Mesendoderm (in vitro differentiated cells): ENCODE measurements around the gene ITGA8.

Experiments used
- DNase-seq: peaks from one replicate; pipeline ENCODE4 v3.0.0; 2013
- H2AK5ac ChIP-seq: 2 replicates; pipeline ENCODE4 v1.6.1; 2013; ENCODE audit warnings: low read length, inconsistent platforms
- H2BK120ac ChIP-seq: 2 replicates; pipeline ENCODE4 v1.6.1; 2013; ENCODE audit warnings: low read depth, mild to moderate bottlenecking, low read length, moderate library complexity, mixed read lengths
- H2BK15ac ChIP-seq: replicated peaks from 2 replicates; pipeline ENCODE4 v1.6.1; 2013; ENCODE audit warnings: low read depth, mild to moderate bottlenecking, moderate library complexity
- H2BK5ac ChIP-seq: 2 replicates; pipeline ENCODE4 v1.6.1; 2013; ENCODE audit warnings: low read length, inconsistent platforms
- H3K18ac ChIP-seq: 2 replicates; pipeline ENCODE4 v1.6.1; 2013; ENCODE audit warnings: mild to moderate bottlenecking, low read length, mixed read lengths
- H3K23ac ChIP-seq: one replicate; pipeline ENCODE4 v1.6.1; 2013; ENCODE audit warnings: low read length
- H3K27ac ChIP-seq: 2 replicates; pipeline ENCODE4 v1.5.1; 2013; ENCODE audit warnings: low read depth, mild to moderate bottlenecking, inconsistent platforms, low read length, moderate library complexity
- H3K27me3 ChIP-seq: 2 replicates; pipeline ENCODE4 v1.6.1; 2013; ENCODE audit warnings: low read length, control low read depth, mild to moderate bottlenecking, inconsistent platforms; ENCODE audit not compliant: insufficient read depth, poor library complexity
- H3K36me3 ChIP-seq: 2 replicates; pipeline ENCODE4 v1.6.1; 2013; ENCODE audit warnings: low read length, inconsistent platforms; ENCODE audit not compliant: control insufficient read depth, insufficient read depth
- H3K4ac ChIP-seq: one replicate; pipeline ENCODE4 v1.6.1; 2013; ENCODE audit warnings: low read depth, mild to moderate bottlenecking, low read length, moderate library complexity
- H3K4me1 ChIP-seq: 2 replicates; pipeline ENCODE4 v1.6.1; 2013; ENCODE audit warnings: low read depth, low read length, inconsistent platforms; ENCODE audit not compliant: control insufficient read depth
- H3K4me2 ChIP-seq: 2 replicates; pipeline ENCODE4 v1.6.1; 2013; ENCODE audit warnings: low read length
- H3K4me3 ChIP-seq: 2 replicates; pipeline ENCODE4 v1.5.1; 2013; ENCODE audit warnings: mild to moderate bottlenecking, low read length
- H3K56ac ChIP-seq: one replicate; pipeline ENCODE4 v1.6.1; 2013; ENCODE audit warnings: low read length
- H3K79me1 ChIP-seq: 2 replicates; pipeline ENCODE4 v1.6.1; 2013; ENCODE audit warnings: low read length, inconsistent platforms
- H3K79me2 ChIP-seq: 2 replicates; pipeline ENCODE4 v1.6.1; 2013; ENCODE audit warnings: mild to moderate bottlenecking, low read length; ENCODE audit not compliant: control insufficient read depth, insufficient read depth
- H3K9ac ChIP-seq: 2 replicates; pipeline ENCODE4 v1.6.1; 2013; ENCODE audit warnings: low read length, inconsistent platforms
- H4K5ac ChIP-seq: one replicate; pipeline ENCODE4 v1.6.1; 2013; ENCODE audit warnings: low read length
- H4K8ac ChIP-seq: one replicate; pipeline ENCODE4 v1.6.1; 2013; ENCODE audit warnings: low read depth, mild to moderate bottlenecking, control low read depth, low read length, moderate library complexity
- WGBS: extraction: QIAGEN DNeasy Blood & Tissue Kit; methylation state at CpG from one replicate; pipeline ENCODE4 v1.1.7; 2013; ENCODE audit warnings: low lambda C conversion rate, missing lambda C conversion rate; ENCODE audit not compliant: insufficient coverage; ENCODE audit errors: extremely low coverage; 5-methylcytosine and 5-hydroxymethylcytosine counted together

The ITGA8 gene

GRCh38 chr10:15714847-15715246 lies 4.9 kb downstream of the ITGA8 start:
- Histone ChIP-seq H3K9ac (no peak overlapping the region), H3K27ac (no peak overlapping the region), H3K79me2 (no peaks in the 10 kb centered on the region), H3K27me3 (peaks cover 4% of the 10 kb centered on the region), H2AK5ac (no peak overlapping the region), H3K79me1 (no peaks in the 10 kb centered on the region), H4K5ac (no peak overlapping the region), H3K36me3 (no peaks in the 10 kb centered on the region), H4K8ac (no peak overlapping the region), H2BK5ac (no peak overlapping the region), H3K4me1 (no peaks in the 10 kb centered on the region), H3K23ac (no peak overlapping the region), H3K18ac (no peak overlapping the region), H3K4me2 (no peak overlapping the region), H2BK15ac (no peak overlapping the region), H3K4me3 (no peak overlapping the region), H3K56ac (no peak overlapping the region), H2BK120ac (no peak overlapping the region), H3K4ac (no peak overlapping the region)
- WGBS: no CpG with 5 or more reads among the region's 5 CpGs
- no peak for DNase-seq

DNA sequence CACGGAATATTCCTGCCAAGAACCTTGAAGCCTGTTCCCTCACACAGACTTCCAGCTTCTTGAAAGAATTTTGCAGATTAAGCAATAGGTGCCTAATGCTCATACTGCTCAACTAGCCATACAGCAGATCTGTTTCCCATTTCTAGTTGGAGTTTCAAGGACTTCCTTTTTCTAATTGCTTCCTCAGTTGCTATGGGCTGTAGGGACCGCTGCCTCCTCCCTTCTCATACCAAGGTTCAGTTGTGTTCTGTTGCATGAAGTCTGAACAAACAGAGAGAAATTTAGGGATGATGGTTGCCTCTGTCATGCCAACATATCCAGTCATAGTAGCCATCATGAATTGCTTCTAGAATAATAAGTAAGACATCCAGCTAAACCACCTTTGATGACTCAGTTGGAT lies 6.8 kb downstream of the ITGA8 start:
- Histone ChIP-seq H3K18ac (no peak overlapping the region), H2AK5ac (no peak overlapping the region), H2BK15ac (no peak overlapping the region), H3K27me3 (no peaks in the 10 kb centered on the region), H3K9ac (no peak overlapping the region), H2BK120ac (no peak overlapping the region), H3K27ac (no peak overlapping the region), H3K4me3 (no peak overlapping the region), H3K4me2 (no peak overlapping the region), H3K4ac (no peak overlapping the region), H3K56ac (no peak overlapping the region), H3K4me1 (no peaks in the 10 kb centered on the region), H3K79me1 (no peaks in the 10 kb centered on the region), H3K23ac (no peak overlapping the region), H2BK5ac (no peak overlapping the region), H4K8ac (no peak overlapping the region), H3K36me3 (no peaks in the 10 kb centered on the region), H3K79me2 (no peaks in the 10 kb centered on the region), H4K5ac (no peak overlapping the region)
- no peak for DNase-seq
- no CpG with 5 or more reads among the region's 2 CpGs for WGBS

GRCh38 chr10:15710455-15710854 lies 9.3 kb downstream of the ITGA8 start:
- WGBS: no CpG with 5 or more reads among the region's 5 CpGs
- H3K79me1 ChIP-seq: no peaks in the 10 kb centered on the region

GRCh38 chr10:15705298-15705697 lies 14.4 kb downstream of the ITGA8 start:
- Histone ChIP-seq H3K79me1 (no peaks in the 10 kb centered on the region), H3K36me3 (no peaks in the 10 kb centered on the region), H2AK5ac (no peak overlapping the region), H3K4me1 (no peaks in the 10 kb centered on the region), H3K4me3 (no peak overlapping the region), H4K5ac (no peak overlapping the region), H3K27me3 (no peaks in the 10 kb centered on the region), H4K8ac (no peak overlapping the region), H3K56ac (no peak overlapping the region), H3K27ac (no peak overlapping the region), H3K23ac (no peak overlapping the region), H3K4me2 (no peak overlapping the region), H3K9ac (no peak overlapping the region), H2BK15ac (no peak overlapping the region), H2BK120ac (no peak overlapping the region), H3K79me2 (no peaks in the 10 kb centered on the region), H3K18ac (no peak overlapping the region), H2BK5ac (no peak overlapping the region), H3K4ac (no peak overlapping the region)
- no peak for DNase-seq
- WGBS: no CpG with 5 or more reads among the region's 1 CpG

More at GRCh38 chr10:15710455-15710854, 9.3 kb downstream of the ITGA8 start:
- no peak overlapping the region for H2BK120ac ChIP-seq
- H3K56ac ChIP-seq: no peak overlapping the region
- H3K79me2 ChIP-seq: no peaks in the 10 kb centered on the region
- no peaks in the 10 kb centered on the region for H3K27me3 ChIP-seq
- no peak overlapping the region for H3K9ac ChIP-seq
- H4K8ac ChIP-seq: no peak overlapping the region
- H3K4me2 ChIP-seq: no peak overlapping the region
- H3K4ac ChIP-seq: no peak overlapping the region
- H3K36me3 ChIP-seq: no peaks in the 10 kb centered on the region
- H4K5ac ChIP-seq: no peak overlapping the region
- H3K23ac ChIP-seq: no peak overlapping the region
- no peak overlapping the region for H3K27ac ChIP-seq
- no peak overlapping the region for H3K4me3 ChIP-seq
- no peak overlapping the region for H3K18ac ChIP-seq
- no peak for DNase-seq
- H2BK15ac ChIP-seq: no peak overlapping the region
- no peak overlapping the region for H2BK5ac ChIP-seq
- H2AK5ac ChIP-seq: no peak overlapping the region
- H3K4me1 ChIP-seq: no peaks in the 10 kb centered on the region

GRCh38 chr10:15704581-15704968 lies 15.1 kb downstream of the ITGA8 start:
- WGBS: no CpG with 5 or more reads among the region's 2 CpGs
- H2BK5ac ChIP-seq: no peak overlapping the region
- H4K5ac ChIP-seq: no peak overlapping the region
- H3K4me2 ChIP-seq: no peak overlapping the region
- H3K4me3 ChIP-seq: no peak overlapping the region
- no peak overlapping the region for H2BK15ac ChIP-seq
- H3K23ac ChIP-seq: no peak overlapping the region
- no peaks in the 10 kb centered on the region for H3K27me3 ChIP-seq
- no peak overlapping the region for H2BK120ac ChIP-seq
- H3K18ac ChIP-seq: no peak overlapping the region
- H3K79me2 ChIP-seq: no peaks in the 10 kb centered on the region
- H3K27ac ChIP-seq: no peak overlapping the region
- no peak overlapping the region for H3K56ac ChIP-seq
- H3K4ac ChIP-seq: no peak overlapping the region
- H3K36me3 ChIP-seq: no peaks in the 10 kb centered on the region
- no peak overlapping the region for H4K8ac ChIP-seq
- no peak overlapping the region for H2AK5ac ChIP-seq
- H3K79me1 ChIP-seq: no peaks in the 10 kb centered on the region
- no peaks in the 10 kb centered on the region for H3K4me1 ChIP-seq
- no peak overlapping the region for H3K9ac ChIP-seq
- DNase-seq: no peak

- Histone ChIP-seq H2BK120ac (no peak overlapping the region), H3K4me1 (no peaks in the 10 kb centered on the region), H3K79me1 (no peaks in the 10 kb centered on the region), H2BK5ac (no peak overlapping the region), H4K8ac (no peak overlapping the region), H3K18ac (no peak overlapping the region), H3K27ac (no peak overlapping the region), H3K9ac (no peak overlapping the region), H3K79me2 (no peaks in the 10 kb centered on the region), H3K4ac (no peak overlapping the region), H3K23ac (no peak overlapping the region), H2BK15ac (no peak overlapping the region), H3K56ac (no peak overlapping the region), H3K4me2 (no peak overlapping the region), H3K27me3 (no peaks in the 10 kb centered on the region), H3K36me3 (no peaks in the 10 kb centered on the region), H3K4me3 (no peak overlapping the region), H4K5ac (no peak overlapping the region), H2AK5ac (no peak overlapping the region)
- no peak for DNase-seq
- WGBS: no CpG with 5 or more reads among the region's 4 CpGs
Observed at GRCh38 chr10:15703944-15704580, 15.7 kb downstream of the ITGA8 start.
